UCSD-AML1 (cell line): Measurements from ENCODE around the gene PPP1R16B.

Source experiments
- DNase-seq: peaks from one replicate; lab custom pipeline; 2025; ENCODE audit not compliant: unreplicated experiment; lab: John Stamatoyannopoulos, UW

The PPP1R16B gene

GRCh38 chr20:38894091-38894847 is 88.8 kb downstream of the PPP1R16B start:
- no peak for DNase-seq

DNA sequence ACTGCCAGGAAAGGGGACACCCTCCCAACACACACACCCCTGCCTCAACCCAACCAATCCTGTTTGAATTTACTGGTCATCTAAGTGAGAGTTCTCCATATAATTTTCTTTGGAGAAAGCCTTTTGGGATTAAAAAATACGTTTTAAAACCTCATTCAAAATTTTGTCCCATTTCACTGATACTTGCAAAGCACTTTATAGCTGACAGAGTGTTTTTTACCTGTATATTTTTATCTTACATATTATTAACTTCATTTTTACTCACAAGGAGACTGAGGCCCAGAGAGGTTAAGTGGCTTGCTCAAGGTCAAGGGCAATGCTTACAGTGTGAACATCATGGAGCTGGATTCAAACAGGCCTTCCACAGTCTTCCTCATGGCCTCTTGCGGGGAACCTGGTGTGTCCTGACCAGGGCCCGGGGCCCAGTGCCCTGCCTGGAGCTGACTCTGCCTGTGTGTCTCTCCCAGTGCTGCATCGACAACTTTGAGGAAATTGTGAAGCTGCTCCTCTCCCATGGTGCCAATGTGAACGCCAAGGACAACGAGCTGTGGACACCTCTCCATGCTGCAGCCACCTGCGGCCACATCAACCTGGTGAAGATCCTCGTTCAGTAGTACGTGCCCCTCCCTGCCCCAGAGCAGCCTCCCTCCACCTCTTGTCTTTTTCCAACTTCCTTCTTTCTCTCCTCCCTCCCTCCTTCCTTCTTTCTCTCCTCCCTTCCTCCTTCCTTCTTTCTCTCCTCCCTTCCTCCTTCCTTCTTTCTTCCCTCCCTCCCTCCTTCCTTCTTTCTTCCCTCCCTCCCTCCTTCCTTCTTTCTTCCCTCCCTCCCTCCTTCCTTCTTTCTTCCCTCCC is 89.8 kb downstream of the PPP1R16B start:
- DNase-seq: no peak

GRCh38 chr20:38896009-38896594 is 90.6 kb downstream of the PPP1R16B start:
- DNase-seq: no peak

GRCh38 chr20:38897267-38897666 is 91.8 kb downstream of the PPP1R16B start:
- no peak for DNase-seq

DNA sequence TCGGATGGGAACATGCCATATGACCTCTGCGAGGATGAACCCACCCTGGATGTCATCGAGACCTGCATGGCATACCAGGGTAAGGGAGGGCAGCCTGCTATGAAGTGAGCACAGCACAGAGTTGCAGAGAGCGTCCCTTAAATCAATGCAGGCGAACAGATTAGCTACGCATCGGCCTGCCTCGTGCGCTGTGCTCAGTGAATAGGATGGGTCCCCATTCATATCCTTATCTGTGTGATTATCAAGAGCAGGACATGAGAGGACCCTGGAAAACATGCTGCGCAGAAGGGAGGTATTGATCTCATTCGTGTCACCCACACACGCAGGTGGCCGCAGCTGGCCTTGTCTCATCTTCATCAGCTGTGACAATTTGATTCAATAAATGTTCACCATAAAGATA is 95.1 kb downstream of the PPP1R16B start:
- DNase-seq: no peak

GRCh38 chr20:38902601-38903000 is 97.1 kb downstream of the PPP1R16B start:
- DNase-seq: no peak

DNA sequence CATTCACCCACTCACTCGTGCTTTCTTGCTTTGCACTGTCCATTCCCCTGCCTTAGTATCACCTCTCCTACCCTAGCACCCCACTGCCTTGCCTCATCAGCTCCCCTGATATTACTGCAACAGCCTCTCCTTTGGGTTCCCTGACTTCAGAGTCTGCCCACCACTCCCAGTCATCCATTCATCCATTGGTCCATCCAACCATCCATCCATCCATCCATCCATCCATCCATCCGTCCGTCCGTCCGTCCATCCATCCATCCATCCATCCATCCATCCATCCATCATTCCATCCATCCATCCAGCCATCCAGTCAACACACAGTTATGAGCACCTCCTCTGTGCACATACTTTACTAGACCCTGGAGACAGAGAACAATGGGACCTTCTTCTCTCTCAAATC is 97.8 kb downstream of the PPP1R16B start:
- DNase-seq: no peak

DNA sequence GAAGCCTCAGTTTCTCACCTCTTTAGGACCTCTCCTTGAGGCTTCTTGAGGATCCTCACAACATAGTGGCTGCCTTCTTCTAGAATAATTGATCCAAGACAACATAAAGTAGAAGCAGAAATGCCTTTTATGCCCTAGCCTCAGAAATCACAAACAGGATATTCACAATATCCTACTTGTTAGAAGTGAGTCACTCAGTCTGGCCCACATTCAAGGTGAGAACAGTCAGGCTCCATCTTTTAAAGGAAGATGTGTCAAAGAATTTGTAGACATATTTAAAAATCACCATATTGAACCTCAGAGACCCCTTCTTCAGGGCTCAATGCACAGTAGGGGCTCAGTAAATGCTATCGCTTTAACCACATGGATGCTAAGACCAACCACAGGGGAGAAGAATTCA is 99.9 kb downstream of the PPP1R16B start:
- DNase-seq: no peak

DNA sequence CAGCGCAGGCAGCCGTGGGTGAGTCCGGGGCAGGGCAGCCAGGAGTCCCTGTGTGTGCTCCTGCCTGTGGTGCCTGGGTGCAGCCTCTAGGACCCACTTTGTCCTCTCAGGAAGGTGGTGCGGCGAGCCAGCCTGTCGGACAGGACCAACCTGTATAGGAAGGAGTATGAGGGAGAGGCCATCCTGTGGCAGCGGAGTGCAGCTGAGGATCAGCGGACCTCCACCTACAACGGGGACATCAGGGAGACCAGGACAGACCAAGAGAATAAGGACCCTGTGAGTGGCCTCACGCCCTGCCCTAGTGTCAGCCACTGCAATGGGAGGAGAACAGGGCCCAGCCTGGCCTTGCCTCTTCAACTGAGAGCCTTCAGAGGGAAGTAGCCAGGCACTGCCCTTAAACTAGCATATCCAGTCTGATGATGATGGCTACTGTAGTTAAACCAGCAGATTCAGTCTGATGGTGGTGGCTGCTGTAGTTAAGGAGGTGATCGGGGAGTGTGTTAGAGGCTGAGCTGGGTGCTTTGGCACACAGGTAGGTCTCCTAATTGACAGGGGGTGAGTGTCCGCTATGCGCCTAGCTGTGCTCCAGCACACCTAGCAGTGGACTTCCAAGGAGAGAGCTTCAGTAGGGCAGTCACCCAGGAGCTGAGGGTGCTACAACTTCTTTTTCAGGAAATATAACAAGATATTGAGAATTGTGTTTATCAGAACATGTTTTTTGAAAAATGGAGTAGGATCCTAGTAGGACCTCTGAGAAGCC is 102.6 kb downstream of the PPP1R16B start:
- DNase-seq: no peak

- no peak for DNase-seq
Measured at GRCh38 chr20:38915355-38915754, 109.9 kb downstream of the PPP1R16B start.

GRCh38 chr20:38917657-38918056 is 112.2 kb downstream of the PPP1R16B start:
- no peak for DNase-seq

DNA sequence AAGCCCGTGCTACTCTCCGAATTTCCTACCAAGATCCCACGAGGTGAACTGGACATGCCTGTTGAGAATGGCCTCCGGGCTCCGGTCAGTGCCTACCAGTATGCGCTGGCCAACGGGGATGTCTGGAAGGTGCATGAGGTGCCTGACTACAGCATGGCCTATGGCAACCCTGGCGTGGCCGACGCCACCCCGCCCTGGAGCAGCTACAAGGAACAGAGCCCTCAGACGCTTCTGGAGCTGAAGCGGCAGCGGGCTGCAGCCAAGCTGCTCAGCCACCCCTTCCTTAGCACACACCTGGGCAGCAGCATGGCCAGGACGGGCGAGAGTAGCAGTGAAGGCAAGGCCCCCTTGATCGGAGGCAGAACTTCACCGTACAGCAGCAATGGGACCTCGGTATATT is 112.7 kb downstream of the PPP1R16B start:
- no peak for DNase-seq

DNA sequence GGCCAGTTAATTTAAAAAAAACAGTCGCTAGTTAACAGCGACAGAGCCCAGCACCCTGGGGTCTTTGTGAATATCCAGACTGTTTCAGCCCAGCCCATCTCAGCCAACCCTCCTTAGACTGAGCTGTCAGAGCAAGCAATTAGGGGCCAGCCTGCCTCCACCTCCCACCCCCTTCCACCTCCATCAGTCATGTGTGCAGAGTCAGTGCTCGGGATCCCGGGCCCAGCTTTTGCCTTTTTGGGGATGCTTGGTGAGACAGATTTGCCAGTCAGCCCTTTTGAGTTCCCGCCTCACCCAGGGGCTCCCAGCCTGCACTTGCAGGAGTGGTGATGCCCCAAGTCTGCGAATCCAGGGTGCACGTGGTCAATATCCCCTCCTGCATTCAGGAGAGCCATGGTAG is 114.2 kb downstream of the PPP1R16B start:
- DNase-seq: no peak

- no peak for DNase-seq
Measured at GRCh38 chr20:38920411-38920810, 114.9 kb downstream of the PPP1R16B start.

DNA sequence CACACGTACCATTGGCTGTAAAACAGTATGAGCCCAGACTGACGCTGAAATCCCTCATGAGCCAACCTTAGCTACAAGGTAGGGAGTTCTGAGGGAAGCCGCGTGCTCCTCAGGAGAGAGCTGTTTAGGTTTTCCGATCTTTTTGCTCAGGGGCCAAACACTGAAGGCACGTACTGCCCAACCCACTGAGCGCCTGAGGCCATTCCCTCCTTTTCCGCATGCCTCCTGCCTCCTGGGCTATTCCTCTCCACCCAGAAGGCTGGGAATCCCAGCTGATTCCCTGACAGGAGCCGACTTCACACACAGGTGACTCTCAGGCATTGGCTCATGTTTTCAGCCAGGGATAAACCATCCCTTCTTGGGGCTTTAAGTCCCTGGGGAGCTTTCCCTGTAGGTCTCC is 115.4 kb downstream of the PPP1R16B start:
- DNase-seq: no peak

DNA sequence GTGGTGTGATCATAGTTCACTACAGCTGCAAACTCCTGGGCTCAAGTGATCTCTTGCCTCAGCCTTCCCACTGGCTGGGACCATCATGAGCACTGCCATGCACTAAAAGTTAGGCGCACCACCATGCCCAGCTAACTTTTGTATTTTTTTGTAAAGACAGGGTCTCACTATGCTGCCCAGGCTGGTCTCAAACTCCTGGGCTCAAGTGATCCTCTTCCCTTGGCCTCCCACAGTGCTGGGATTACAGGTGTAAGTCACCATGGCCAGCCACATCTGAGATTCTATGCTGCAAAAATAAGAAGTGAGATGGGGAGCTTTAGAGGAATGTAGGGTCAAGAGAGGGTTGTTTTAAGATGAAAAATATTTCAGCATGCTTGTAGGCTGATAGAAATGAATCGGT is 119.2 kb downstream of the PPP1R16B start:
- no peak for DNase-seq

GRCh38 chr20:38926142-38926933 is 120.8 kb downstream of the PPP1R16B start, which contains the start of gene FAM83D:
TSS of gene FAM83D (plus strand) at chr20:38926417. CDS start at chr20:38926443, 26 bp downstream.
- DNase-seq: peak; percentile 99

DNA sequence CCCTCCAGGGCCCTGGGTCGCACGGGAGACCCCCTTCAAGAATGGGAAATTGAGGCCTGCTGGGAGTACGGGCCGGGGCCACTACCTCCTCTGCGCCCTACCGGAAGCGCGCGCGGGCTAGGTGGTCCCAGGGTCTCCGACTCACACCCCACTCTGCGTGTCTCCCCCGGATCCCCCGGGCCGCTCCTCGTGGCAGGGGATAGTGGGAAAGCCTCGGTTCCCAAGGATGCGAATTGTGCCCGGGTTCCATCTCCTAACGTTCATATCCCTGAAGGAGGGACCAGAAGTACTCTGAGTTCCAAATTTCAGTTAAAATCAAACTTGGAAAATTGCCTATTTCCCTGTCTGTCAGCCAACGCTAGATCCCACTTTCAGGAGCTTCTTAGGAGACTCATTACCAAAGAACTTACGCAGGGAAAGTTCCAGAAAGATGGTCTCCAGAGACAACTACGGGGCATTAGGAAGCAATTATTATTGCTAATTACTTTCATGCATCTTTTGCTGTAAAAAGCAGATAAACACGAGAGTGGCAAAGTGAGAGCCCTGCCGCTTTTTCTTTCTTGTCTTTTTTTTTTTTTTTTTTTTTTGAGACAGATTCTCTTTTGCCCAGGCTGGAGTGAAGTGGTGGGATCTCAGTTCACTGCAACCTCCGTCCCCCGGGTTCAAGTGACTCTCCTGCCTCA is 121.6 kb downstream of the PPP1R16B start:
- DNase-seq: no peak

- DNase-seq: no peak
Measured at GRCh38 chr20:38927902-38928578, 122.5 kb downstream of the PPP1R16B start.
